Astrocyte (in vitro differentiated cells and primary cell): ENCODE data around the gene RPL18. TPM values are rescaled to one million over a fixed set of nuclear protein-coding genes. Genes with fewer than 3 reads are reported as not detected.

ENCODE experiments used
- DNase-seq: peaks from one replicate; pipeline ENCODE4 v3.0.0-alpha.2; 2010; ENCODE audit warnings: low read depth
- FAIRE-seq: peaks from 2 replicates; lab custom pipeline; 2011; peaks lifted over from hg19 to GRCh38; lab: Jason Lieb, UNC
- H2AFZ ChIP-seq: 2 replicates; pipeline ENCODE4 v1.6.0; 2012; ENCODE audit warnings: low read depth, low read length, inconsistent platforms
- H3K27ac ChIP-seq: 2 replicates; pipeline ENCODE4 v1.5.1; 2011; ENCODE audit warnings: low read depth, low read length, inconsistent platforms
- H3K27me3 ChIP-seq: 2 replicates; pipeline ENCODE4 v1.6.0; 2011; ENCODE audit warnings: low read length, inconsistent platforms; ENCODE audit not compliant: insufficient read depth
- H3K36me3 ChIP-seq: 2 replicates; pipeline ENCODE4 v1.5.1; 2011; ENCODE audit warnings: low read length, inconsistent platforms; ENCODE audit not compliant: insufficient read depth
- H3K4me1 ChIP-seq: 2 replicates; pipeline ENCODE4 v1.5.1; 2011; ENCODE audit warnings: low read length, inconsistent platforms; ENCODE audit not compliant: insufficient read depth
- H3K4me2 ChIP-seq: 2 replicates; pipeline ENCODE4 v1.6.0; 2012; ENCODE audit warnings: low read length, inconsistent platforms
- H3K4me3 ChIP-seq: 2 replicates; pipeline ENCODE4 v1.5.1; 2011; ENCODE audit warnings: low read depth, mild to moderate bottlenecking, low read length, inconsistent platforms; ENCODE audit not compliant: insufficient read depth
- H3K79me2 ChIP-seq: 2 replicates; pipeline ENCODE4 v1.6.0; 2012; ENCODE audit warnings: mild to moderate bottlenecking, low read length, inconsistent platforms; ENCODE audit not compliant: insufficient read depth
- H3K9ac ChIP-seq: 2 replicates; pipeline ENCODE4 v1.6.0; 2012; ENCODE audit warnings: mild to moderate bottlenecking, low read length, inconsistent platforms
- H3K9me3 ChIP-seq: 2 replicates; pipeline ENCODE4 v1.5.1; 2012; ENCODE audit warnings: low read depth, mild to moderate bottlenecking, low read length, inconsistent platforms; ENCODE audit not compliant: insufficient read depth
- H4K20me1 ChIP-seq: 2 replicates; pipeline ENCODE4 v1.6.0; 2012; ENCODE audit warnings: low read length, inconsistent platforms; ENCODE audit not compliant: insufficient read depth
- H3K27ac Mint-ChIP-seq: one replicate; pipeline ENCODE4 v1.8.0; 2021; ENCODE audit warnings: mild to moderate bottlenecking, mixed read lengths; ENCODE audit not compliant: unreplicated experiment
- H3K27me3 Mint-ChIP-seq: one replicate; pipeline ENCODE4 v1.8.0; 2021; ENCODE audit warnings: low read depth, mixed read lengths; ENCODE audit not compliant: unreplicated experiment
- H3K36me3 Mint-ChIP-seq: one replicate; pipeline ENCODE4 v1.8.0; 2021; ENCODE audit warnings: low read depth, mixed read lengths; ENCODE audit not compliant: unreplicated experiment
- H3K4me1 Mint-ChIP-seq: one replicate; pipeline ENCODE4 v1.8.0; 2021; ENCODE audit warnings: low read depth, mixed read lengths; ENCODE audit not compliant: unreplicated experiment
- H3K4me3 Mint-ChIP-seq: one replicate; pipeline ENCODE4 v1.8.0; 2021; ENCODE audit warnings: mild to moderate bottlenecking, moderate library complexity, mixed read lengths; ENCODE audit not compliant: unreplicated experiment
- H3K9me3 Mint-ChIP-seq: one replicate; pipeline ENCODE4 v1.8.0; 2021; ENCODE audit warnings: mild to moderate bottlenecking, mixed read lengths; ENCODE audit not compliant: unreplicated experiment
- EZH2 ChIP-seq: IDR thresholded peaks from 2 replicates; pipeline ENCODE4 v1.6.1; 2012; ENCODE audit warnings: mild to moderate bottlenecking, low read length, inconsistent platforms; ENCODE audit not compliant: insufficient read depth
- total RNA-seq: library from RNA; stranded (reverse); gene quantifications from 2 replicates; pipeline ENCODE4 v1.2.1, GENCODE V29; 2021
- TF ChIP-seq, protein P1 (sequence below): IDR thresholded peaks from 2 replicates; pipeline ENCODE4 v1.5.1; 2011; ENCODE audit warnings: low read depth, mild to moderate bottlenecking, inconsistent platforms, low read length, moderate library complexity; ENCODE audit not compliant: insufficient read depth

The RPL18 gene
- total RNA-seq, 1 donor from 2014 or later: 1,102 TPM

DNA sequence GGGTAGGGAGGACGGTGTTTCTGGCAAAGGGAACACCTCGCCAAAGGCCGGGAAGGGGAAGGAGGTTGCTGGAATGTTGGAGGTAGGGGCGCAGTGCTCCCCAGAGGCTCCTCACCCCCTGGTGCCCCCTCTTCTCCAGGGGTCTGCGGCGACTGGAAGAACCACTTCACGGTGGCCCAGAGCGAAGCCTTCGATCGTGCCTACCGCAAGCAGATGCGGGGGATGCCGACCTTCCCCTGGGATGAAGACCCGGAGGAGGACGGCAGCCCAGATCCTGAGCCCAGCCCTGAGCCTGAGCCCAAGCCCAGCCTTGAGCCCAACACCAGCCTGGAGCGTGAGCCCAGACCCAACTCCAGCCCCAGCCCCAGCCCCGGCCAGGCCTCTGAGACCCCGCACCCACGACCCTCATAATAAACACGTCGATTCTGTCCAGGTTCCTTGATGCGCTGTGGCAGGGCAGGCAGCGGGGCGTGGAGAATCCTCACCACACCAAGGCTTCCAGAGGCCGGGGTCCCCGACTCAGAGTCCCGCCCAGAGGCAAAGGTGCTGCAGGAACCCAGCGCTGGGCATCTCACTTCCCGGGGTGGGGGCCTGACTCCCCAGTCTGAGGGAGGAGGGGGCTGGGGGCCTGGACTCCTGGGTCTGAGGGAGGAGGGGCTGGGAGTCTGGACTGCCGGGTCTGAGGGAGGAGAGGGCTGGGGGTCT, 19.8 kb downstream of the RPL18 start:
- no peak for TF ChIP-seq EZH2
- TF ChIP-seq, protein P1, sequence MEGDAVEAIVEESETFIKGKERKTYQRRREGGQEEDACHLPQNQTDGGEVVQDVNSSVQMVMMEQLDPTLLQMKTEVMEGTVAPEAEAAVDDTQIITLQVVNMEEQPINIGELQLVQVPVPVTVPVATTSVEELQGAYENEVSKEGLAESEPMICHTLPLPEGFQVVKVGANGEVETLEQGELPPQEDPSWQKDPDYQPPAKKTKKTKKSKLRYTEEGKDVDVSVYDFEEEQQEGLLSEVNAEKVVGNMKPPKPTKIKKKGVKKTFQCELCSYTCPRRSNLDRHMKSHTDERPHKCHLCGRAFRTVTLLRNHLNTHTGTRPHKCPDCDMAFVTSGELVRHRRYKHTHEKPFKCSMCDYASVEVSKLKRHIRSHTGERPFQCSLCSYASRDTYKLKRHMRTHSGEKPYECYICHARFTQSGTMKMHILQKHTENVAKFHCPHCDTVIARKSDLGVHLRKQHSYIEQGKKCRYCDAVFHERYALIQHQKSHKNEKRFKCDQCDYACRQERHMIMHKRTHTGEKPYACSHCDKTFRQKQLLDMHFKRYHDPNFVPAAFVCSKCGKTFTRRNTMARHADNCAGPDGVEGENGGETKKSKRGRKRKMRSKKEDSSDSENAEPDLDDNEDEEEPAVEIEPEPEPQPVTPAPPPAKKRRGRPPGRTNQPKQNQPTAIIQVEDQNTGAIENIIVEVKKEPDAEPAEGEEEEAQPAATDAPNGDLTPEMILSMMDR: no peak
- Histone ChIP-seq H3K4me1 (no peaks in the 10 kb centered on the region), H2AFZ (no peak overlapping the region), H3K9me3 (no peaks in the 10 kb centered on the region), H3K79me2 (no peaks in the 10 kb centered on the region), H3K9ac (no peak overlapping the region), H3K36me3 (no peaks in the 10 kb centered on the region), H4K20me1 (no peaks in the 10 kb centered on the region), H3K4me3 (no peak overlapping the region), H3K4me2 (no peak overlapping the region), H3K27ac (no peak overlapping the region), H3K27me3 (no peaks in the 10 kb centered on the region)
- peaks cover 1% of the 10 kb centered on the region for H3K36me3 Mint-ChIP-seq
- H3K4me1 Mint-ChIP-seq: no peaks in the 10 kb centered on the region
- FAIRE-seq: no peak
- H3K4me3 Mint-ChIP-seq: no peak overlapping the region
- H3K27me3 Mint-ChIP-seq: peaks cover 10% of the 10 kb centered on the region
- no peak for DNase-seq
- no peak overlapping the region for H3K27ac Mint-ChIP-seq
- no peaks in the 10 kb centered on the region for H3K9me3 Mint-ChIP-seq

DNA sequence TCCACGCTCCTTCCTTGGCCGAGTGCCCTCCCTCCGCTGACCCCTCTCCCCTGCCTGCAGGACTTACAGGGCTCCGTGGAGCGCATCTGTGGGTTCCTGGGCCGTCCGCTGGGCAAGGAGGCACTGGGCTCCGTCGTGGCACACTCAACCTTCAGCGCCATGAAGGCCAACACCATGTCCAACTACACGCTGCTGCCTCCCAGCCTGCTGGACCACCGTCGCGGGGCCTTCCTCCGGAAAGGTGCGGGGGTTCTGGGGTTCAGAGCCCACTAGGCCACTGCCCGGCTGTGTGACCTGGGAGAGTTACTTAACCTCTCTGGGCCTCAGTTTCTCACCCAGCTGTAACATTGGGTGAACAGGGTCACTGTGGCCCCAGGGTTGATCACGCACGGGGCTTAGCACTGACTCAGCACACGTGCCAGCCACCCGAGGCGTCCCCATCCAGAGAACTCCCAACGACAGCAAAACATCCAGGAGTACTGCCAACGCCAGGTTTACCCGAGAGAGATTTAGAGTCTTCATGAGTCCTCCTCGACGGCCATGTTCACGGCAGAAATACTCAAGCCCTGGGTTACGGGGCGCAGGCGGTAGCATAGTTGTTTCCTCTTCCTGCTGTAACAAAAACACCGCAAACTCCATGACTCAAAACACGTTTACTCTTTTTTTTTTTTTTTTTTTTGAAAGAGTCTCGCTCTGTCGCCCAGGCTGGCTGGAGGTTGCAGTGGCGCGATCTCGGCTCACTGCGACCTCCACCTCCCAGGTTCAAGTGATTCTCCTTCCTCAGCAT, 22.1 kb downstream of the RPL18 start:
- Histone ChIP-seq H3K36me3 (no peaks in the 10 kb centered on the region), H3K9me3 (no peaks in the 10 kb centered on the region), H3K79me2 (no peaks in the 10 kb centered on the region), H3K27ac (no peak overlapping the region), H4K20me1 (no peaks in the 10 kb centered on the region), H3K4me3 (no peak overlapping the region), H3K4me2 (no peak overlapping the region), H3K4me1 (no peaks in the 10 kb centered on the region), H2AFZ (no peak overlapping the region), H3K27me3 (no peaks in the 10 kb centered on the region), H3K9ac (no peak overlapping the region)
- DNase-seq (no peak), FAIRE-seq (no peak)
- Mint-ChIP-seq H3K4me3 (no peak overlapping the region), H3K9me3 (no peaks in the 10 kb centered on the region), H3K27ac (peak overlapping the region; percentile 34), H3K36me3 (no peaks in the 10 kb centered on the region), H3K4me1 (no peaks in the 10 kb centered on the region), H3K27me3 (peaks cover 10% of the 10 kb centered on the region)
- TF ChIP-seq, protein P1: no peak
- no peak for TF ChIP-seq EZH2

DNA sequence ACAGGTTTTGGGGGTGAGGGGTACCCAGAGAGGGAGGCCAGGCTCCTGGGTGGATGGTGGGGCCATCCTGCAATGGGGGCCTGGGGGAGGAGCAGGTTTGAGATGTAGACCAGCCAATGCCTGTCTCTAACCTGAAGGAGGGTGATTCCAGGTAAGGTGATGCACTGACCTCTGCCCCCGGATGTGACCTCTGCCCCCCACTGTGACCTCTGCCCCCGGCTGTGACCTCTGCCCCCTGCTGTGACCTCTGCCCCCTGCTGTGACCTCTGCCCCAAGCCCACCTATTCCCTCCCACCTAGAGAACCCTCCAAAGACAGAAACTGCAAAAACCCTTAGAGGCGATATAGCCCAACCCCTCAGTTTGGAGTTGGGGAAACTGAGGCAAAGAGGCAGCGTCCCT, 22.7 kb downstream of the RPL18 start:
- Histone ChIP-seq H3K9ac (no peak overlapping the region), H3K4me1 (no peaks in the 10 kb centered on the region), H3K27ac (no peak overlapping the region), H3K4me2 (no peak overlapping the region), H3K4me3 (no peak overlapping the region), H2AFZ (no peak overlapping the region), H3K79me2 (no peaks in the 10 kb centered on the region), H4K20me1 (no peaks in the 10 kb centered on the region), H3K9me3 (no peaks in the 10 kb centered on the region), H3K27me3 (no peaks in the 10 kb centered on the region), H3K36me3 (no peaks in the 10 kb centered on the region)
- no peak overlapping the region for H3K27ac Mint-ChIP-seq
- TF ChIP-seq EZH2: no peak
- TF ChIP-seq, protein P1: no peak
- no peak overlapping the region for H3K4me3 Mint-ChIP-seq
- FAIRE-seq: no peak
- no peaks in the 10 kb centered on the region for H3K9me3 Mint-ChIP-seq
- H3K4me1 Mint-ChIP-seq: no peaks in the 10 kb centered on the region
- no peaks in the 10 kb centered on the region for H3K36me3 Mint-ChIP-seq
- DNase-seq: no peak
- H3K27me3 Mint-ChIP-seq: peaks cover 15% of the 10 kb centered on the region
